Parathyroid adenoma (tissue), 2 donors: ENCODE measurements around the gene LPCAT1.

Source experiments
- H2AFZ ChIP-seq: fragments of 300-600 bp; sonication (generic); one replicate; pipeline ENCODE4 v1.7.0; 2017; ENCODE audit warnings: antibody characterized with exemption, mild to moderate bottlenecking
- H3K27ac ChIP-seq: fragments of 300-600 bp; sonication (generic); one replicate; pipeline ENCODE4 v1.7.0; 2017
- H3K27me3 ChIP-seq: fragments of 300-600 bp; sonication (generic); one replicate; pipeline ENCODE4 v1.7.0; 2017; ENCODE audit warnings: low read length; ENCODE audit not compliant: control insufficient read depth, insufficient read depth
- H3K36me3 ChIP-seq: fragments of 300-600 bp; sonication (generic); one replicate; pipeline ENCODE4 v1.7.0; 2017; ENCODE audit warnings: low read length; ENCODE audit not compliant: control insufficient read depth, insufficient read depth
- H3K4me1 ChIP-seq: fragments of 300-600 bp; sonication (generic); one replicate; pipeline ENCODE4 v1.7.0; 2017; ENCODE audit warnings: control low read depth
- H3K4me2 ChIP-seq: fragments of 300-600 bp; sonication (generic); one replicate; pipeline ENCODE4 v1.7.0; 2017; ENCODE audit warnings: low read length
- H3K4me3 ChIP-seq: fragments of 300-600 bp; sonication (generic); one replicate; pipeline ENCODE4 v1.7.0; 2017; ENCODE audit warnings: low read depth, low read length
- H3K79me2 ChIP-seq: fragments of 300-600 bp; sonication (generic); one replicate; pipeline ENCODE4 v1.7.0; 2017; ENCODE audit warnings: control low read depth
- H3K9ac ChIP-seq: fragments of 300-600 bp; sonication (generic); one replicate; pipeline ENCODE4 v1.7.0; 2017; ENCODE audit warnings: mild to moderate bottlenecking
- H3K9me3 ChIP-seq: fragments of 300-600 bp; sonication (generic); one replicate; pipeline ENCODE4 v1.7.0; 2017; ENCODE audit warnings: low read length; ENCODE audit not compliant: control insufficient read depth
- TF ChIP-seq, protein P1 (sequence below): fragments of 300-600 bp; sonication (generic); IDR thresholded peaks from one replicate; pipeline ENCODE4 v1.7.0; 2017; ENCODE audit warnings: antibody characterized with exemption, mild to moderate bottlenecking
- donor health status: primary hyperparathyroidism.

Gene LPCAT1

DNA sequence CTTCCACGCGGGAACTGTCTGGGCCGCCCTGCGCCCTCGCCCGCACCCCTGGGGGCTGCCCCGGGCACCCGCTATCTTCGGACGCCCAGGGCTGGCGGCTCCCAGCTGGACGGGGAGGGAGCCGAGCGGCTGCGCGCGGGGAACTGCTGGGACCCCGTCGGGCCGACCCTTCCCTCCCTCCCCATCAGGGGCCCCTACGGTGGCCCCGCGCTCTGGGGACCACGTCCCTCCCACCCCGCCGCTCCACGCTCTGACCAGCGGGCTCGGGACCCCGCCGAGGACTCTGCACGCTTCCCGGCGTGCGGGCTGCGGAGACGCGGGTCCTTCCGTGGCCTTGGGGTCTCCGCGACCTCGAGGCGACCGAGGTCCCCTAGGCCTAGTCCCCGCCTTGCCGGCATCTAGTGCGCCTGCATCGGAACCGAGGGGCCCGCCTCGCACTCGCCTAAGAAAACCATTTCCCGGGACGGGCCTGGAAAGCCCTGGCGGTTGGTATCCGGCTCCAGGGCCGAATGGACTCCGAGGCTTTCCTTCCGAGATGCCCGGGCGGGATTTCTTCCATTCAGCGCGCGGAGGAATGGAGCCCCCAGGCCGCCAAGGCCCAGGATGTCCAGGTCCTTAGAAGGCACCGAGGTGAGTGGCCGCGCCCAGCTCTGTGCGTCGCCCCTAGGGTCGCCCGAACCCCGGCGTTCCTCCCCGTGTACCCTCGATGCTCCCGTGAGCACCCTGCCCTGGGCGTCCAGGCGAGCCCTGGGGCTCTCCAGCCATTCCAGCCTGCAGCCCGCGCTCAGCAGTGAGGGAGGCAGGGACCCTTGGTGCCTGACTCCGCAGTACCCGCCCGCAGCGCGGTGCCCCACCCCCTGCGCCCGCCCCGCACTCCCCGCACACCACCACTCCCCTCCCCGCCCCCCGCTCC is 77.8 kb downstream of the LPCAT1 start:
- no peak overlapping the region for H3K4me3 ChIP-seq
- peak overlapping the region; percentile 6 for H3K4me2 ChIP-seq
- no peak overlapping the region for H3K9ac ChIP-seq
- no peaks in the 10 kb centered on the region for H3K4me1 ChIP-seq
- TF ChIP-seq, protein P1, sequence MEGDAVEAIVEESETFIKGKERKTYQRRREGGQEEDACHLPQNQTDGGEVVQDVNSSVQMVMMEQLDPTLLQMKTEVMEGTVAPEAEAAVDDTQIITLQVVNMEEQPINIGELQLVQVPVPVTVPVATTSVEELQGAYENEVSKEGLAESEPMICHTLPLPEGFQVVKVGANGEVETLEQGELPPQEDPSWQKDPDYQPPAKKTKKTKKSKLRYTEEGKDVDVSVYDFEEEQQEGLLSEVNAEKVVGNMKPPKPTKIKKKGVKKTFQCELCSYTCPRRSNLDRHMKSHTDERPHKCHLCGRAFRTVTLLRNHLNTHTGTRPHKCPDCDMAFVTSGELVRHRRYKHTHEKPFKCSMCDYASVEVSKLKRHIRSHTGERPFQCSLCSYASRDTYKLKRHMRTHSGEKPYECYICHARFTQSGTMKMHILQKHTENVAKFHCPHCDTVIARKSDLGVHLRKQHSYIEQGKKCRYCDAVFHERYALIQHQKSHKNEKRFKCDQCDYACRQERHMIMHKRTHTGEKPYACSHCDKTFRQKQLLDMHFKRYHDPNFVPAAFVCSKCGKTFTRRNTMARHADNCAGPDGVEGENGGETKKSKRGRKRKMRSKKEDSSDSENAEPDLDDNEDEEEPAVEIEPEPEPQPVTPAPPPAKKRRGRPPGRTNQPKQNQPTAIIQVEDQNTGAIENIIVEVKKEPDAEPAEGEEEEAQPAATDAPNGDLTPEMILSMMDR, result no peak
- no peaks in the 10 kb centered on the region for H3K36me3 ChIP-seq
- no peaks in the 10 kb centered on the region for H3K79me2 ChIP-seq
- H3K27me3 ChIP-seq, result peaks cover 13% of the 10 kb centered on the region
- H2AFZ ChIP-seq, result peak overlapping the region; percentile 28
- peaks cover under 1% of the 10 kb centered on the region for H3K9me3 ChIP-seq
- no peak overlapping the region for H3K27ac ChIP-seq

DNA sequence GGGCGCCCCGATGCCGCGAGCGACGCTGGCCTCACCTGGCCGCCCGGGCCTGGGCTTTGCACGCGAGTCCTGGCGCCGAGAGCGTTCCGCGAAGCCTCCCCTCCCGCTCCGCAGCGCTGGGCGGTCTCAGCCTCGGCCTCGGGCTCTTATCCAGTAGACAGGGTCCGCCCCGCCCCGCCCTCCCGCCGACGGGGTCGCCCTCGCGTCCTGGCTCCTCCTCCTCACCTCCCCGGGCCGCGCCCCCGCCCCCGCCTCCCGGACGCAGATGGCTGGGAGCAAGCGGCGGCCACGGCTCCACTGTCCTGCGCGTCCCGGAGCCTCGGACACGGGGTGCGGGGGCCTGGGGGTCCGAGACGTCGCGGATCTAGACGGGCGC is 78.5 kb downstream of the LPCAT1 start, which contains the start of gene SLC6A3:
TSS of gene SLC6A3 (minus strand) at position 128 of the 376 bp plus-strand sequence. CDS start 2,243 bp downstream, outside the sequence.
- TF ChIP-seq, protein P1, result no peak
- Histone ChIP-seq H3K27me3 (peaks cover 13% of the 10 kb centered on the region), H3K27ac (no peak within 1 kb of the TSS), H3K4me3 (no peak within 1 kb of the TSS), H3K9ac (no peak within 1 kb of the TSS), H3K4me1 (no peaks in the 10 kb centered on the region), H3K4me2 (peak within 1 kb of the TSS; percentile 6), H3K79me2 (no peaks in the 10 kb centered on the region), H3K9me3 (peaks cover 6% of the 10 kb centered on the region), H3K36me3 (no peaks in the 10 kb centered on the region), H2AFZ (peak within 1 kb of the TSS; percentile 28)

DNA sequence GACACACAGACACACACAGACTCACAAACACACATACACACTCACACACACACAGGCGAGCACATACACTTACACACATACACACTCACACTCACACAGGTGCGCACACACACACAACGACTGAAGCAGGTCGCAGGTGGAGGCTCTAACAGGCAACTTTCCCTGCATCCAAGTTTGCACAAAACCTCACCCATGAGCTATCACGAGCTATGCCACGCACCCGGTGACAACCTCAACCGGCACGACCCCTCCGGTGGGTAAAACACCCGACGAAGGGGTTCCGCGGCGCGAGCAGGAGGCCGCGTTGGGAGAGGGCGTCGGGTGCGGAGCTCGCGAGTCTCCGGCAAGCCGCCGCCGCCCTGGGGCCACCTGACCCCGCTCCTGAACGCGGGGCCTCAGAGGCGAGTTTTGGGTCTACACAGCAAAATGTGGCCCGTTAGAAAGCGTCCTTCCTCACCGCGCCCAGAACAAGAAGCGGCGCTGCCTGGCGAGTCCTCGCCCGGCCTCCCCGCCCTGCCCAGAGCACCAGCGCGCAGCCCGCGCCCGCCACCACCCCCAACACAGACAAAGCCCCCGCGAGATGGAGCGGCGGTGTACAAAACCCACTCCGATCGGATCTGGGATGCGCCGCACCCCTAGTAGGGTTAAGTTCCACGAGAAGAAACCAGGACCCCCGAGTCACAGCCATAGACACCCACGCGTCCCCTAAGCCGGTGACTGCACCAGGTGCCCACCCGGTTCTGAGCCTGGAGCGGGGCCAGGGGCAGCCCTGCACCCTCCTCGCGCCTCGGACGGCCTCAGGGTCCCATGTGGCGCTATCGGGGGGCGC is 79.2 kb downstream of the LPCAT1 start:
- H3K9me3 ChIP-seq, result peaks cover 6% of the 10 kb centered on the region
- no peak overlapping the region for H3K9ac ChIP-seq
- H2AFZ ChIP-seq, result no peak overlapping the region
- no peak overlapping the region for H3K4me2 ChIP-seq
- H3K79me2 ChIP-seq, result no peaks in the 10 kb centered on the region
- H3K27me3 ChIP-seq, result peaks cover 13% of the 10 kb centered on the region
- H3K27ac ChIP-seq, result no peak overlapping the region
- no peaks in the 10 kb centered on the region for H3K36me3 ChIP-seq
- TF ChIP-seq, protein P1, result no peak
- H3K4me1 ChIP-seq, result no peaks in the 10 kb centered on the region
- H3K4me3 ChIP-seq, result no peak overlapping the region

DNA sequence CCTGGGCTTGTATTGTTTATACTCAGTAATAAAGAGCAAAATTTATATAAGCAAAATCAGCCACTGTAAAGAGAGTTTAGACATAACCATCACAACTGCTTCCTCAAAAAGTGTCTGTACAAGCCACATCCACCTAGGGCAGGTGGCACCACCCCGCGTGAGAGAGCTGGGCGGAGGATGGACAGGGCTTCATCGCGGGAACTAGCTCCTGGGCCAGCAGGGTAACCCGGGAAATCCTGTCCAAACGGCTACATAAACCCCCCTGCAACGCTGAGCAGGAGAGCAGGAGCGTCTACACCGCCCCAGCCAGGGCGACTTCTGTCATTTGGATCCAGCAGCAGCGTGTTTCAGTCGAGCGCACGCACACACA is 79.8 kb downstream of the LPCAT1 start:
- Histone ChIP-seq H3K27ac (no peak overlapping the region), H3K36me3 (no peaks in the 10 kb centered on the region), H3K4me2 (no peak overlapping the region), H3K4me3 (no peak overlapping the region), H3K9me3 (peaks cover 6% of the 10 kb centered on the region), H2AFZ (no peak overlapping the region), H3K9ac (no peak overlapping the region), H3K27me3 (peaks cover 13% of the 10 kb centered on the region), H3K79me2 (no peaks in the 10 kb centered on the region), H3K4me1 (no peaks in the 10 kb centered on the region)
- TF ChIP-seq, protein P1, result no peak
